Measurements from ENCODE around the gene APOBEC3A.
"Not testable (repeated sequence)": the region's sequence is repeated elsewhere in the genome, so short reads cannot be mapped to it uniquely, and the experiment has no call there.

APOBEC3A gene

GRCh38 chr22:38981992-38982927 lies 24.9 kb downstream of the APOBEC3A start, which contains the start of gene APOBEC3B:
APOBEC3B (plus strand) TSS chr22:38982347; CDS start chr22:38982454, 107 bp downstream.
- POLR2A ChIA-PET: no interaction called here

GRCh38 chr22:38984224-38984623 lies 26.8 kb downstream of the APOBEC3A start:
- CTCF ChIA-PET: interaction anchor here (1.0 to 3.9 kb wide), 5 partner anchors 11 to 114 kb away, joined by 3 to 20 read pairs (median 9); no protein-coding TSS in a partner anchor
- no peak for TF ChIP-seq CTCF (IDR thresholded peaks at IDR 0.05; ENCODE audit: control extremely low read depth, extremely low read depth, low read depth, missing control alignments)
- POLR2A ChIA-PET: no interaction called here
- no peak for DNase-seq (ENCODE audit: extremely low spot score)

More at GRCh38 chr22:38981992-38982927, 24.9 kb downstream of the APOBEC3A start, which contains the start of gene APOBEC3B:
- no peak for TF ChIP-seq CTCF (IDR thresholded peaks at IDR 0.05; ENCODE audit: control extremely low read depth, extremely low read depth, low read depth, missing control alignments)
- peak; percentile 90 for DNase-seq (ENCODE audit: extremely low spot score)
- CTCF ChIA-PET: interaction anchor here (0.6 to 3.9 kb wide), 9 partner anchors 8 to 111 kb away, joined by 3 to 20 read pairs (median 3); no protein-coding TSS in a partner anchor

GRCh38 chr22:38984784-38985757 lies 27.7 kb downstream of the APOBEC3A start:
- POLR2A ChIA-PET: not testable (repeated sequence)
- CTCF ChIA-PET: interaction anchor here (1.0 to 3.7 kb wide), 5 partner anchors 12 to 115 kb away, joined by 3 to 19 read pairs (median 9); no protein-coding TSS in a partner anchor
- DNase-seq (ENCODE audit: extremely low spot score): peak; percentile 66

GRCh38 chr22:38986629-38987028 lies 29.2 kb downstream of the APOBEC3A start:
- no peak for DNase-seq (ENCODE audit: extremely low spot score)
- ChIA-PET CTCF (interaction anchor here (3.7 kb wide), 1 partner anchor 17 kb away, joined by 19 read pairs; no protein-coding TSS in a partner anchor), POLR2A (no interaction called here)
- TF ChIP-seq CTCF (IDR thresholded peaks at IDR 0.05; ENCODE audit: control extremely low read depth, extremely low read depth, low read depth, missing control alignments): no peak

GRCh38 chr22:38987171-38987895 lies 29.9 kb downstream of the APOBEC3A start:
- no peak for TF ChIP-seq CTCF (IDR thresholded peaks at IDR 0.05; ENCODE audit: control extremely low read depth, extremely low read depth, low read depth, missing control alignments)
- ChIA-PET POLR2A (no interaction called here), CTCF (interaction anchor here (3.7 kb wide), 1 partner anchor 16 kb away, joined by 19 read pairs; no protein-coding TSS in a partner anchor)
- no peak for DNase-seq (ENCODE audit: extremely low spot score)

GRCh38 chr22:38989466-38989865 lies 32.1 kb downstream of the APOBEC3A start:
- CTCF ChIA-PET: no interaction called here
- TF ChIP-seq CTCF (IDR thresholded peaks at IDR 0.05; ENCODE audit: control extremely low read depth, extremely low read depth, low read depth, missing control alignments): no peak
- DNase-seq (ENCODE audit: extremely low spot score): no peak

GRCh38 chr22:38992871-38993371 lies 35.5 kb downstream of the APOBEC3A start:
- DNase-seq (ENCODE audit: extremely low spot score); POLR2A ChIA-PET: not testable (repeated sequence)
- CTCF ChIA-PET: interaction anchor here (0.8 to 1.6 kb wide), 4 partner anchors 10 to 121 kb away, joined by 3 to 5 read pairs (median 3); no protein-coding TSS in a partner anchor

More at GRCh38 chr22:38989466-38989865, 32.1 kb downstream of the APOBEC3A start:
- POLR2A ChIA-PET: no interaction called here

Data from GM10248 (cell line).